ENCODE results near the gene RASL11A.
"Not testable (repeated sequence)": the region's sequence is repeated elsewhere in the genome, so short reads cannot be mapped to it uniquely, and the experiment has no call there.

RASL11A gene

GRCh38 chr13:27269114-27269665, 1.4 kb upstream of the RASL11A start:
- no peak for DNase-seq

DNA sequence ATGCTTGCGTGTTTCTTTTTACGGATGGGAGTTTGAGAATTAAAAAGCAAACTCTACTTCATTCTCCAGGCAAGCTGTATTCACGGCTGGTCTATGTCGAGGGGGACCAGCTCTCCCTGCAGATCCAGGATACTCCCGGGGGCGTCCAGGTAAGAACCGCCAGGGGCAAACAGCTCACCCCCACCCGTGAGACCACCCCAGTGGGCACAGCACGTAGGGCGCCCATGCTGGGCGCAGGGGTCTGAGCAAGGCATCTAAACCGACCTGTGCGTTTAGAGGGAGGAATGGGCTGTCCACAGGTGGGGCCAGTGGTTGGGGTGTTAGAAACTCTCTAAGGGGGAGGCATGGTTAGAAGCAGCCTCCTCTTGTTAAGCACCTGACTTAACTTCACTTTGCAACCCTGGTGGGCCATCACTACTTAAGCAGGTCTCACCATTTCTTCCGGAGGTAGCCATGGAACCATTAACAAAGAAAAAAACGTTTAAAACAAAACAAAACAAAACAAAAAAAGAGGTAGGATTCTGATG, 1.0 kb downstream of the RASL11A start:
- no peak for DNase-seq

- DNase-seq: no peak
Measured at GRCh38 chr13:27273658-27274425, 3.2 kb downstream of the RASL11A start.

- DNase-seq: no peak
Measured at GRCh38 chr13:27274631-27275030, 4.0 kb downstream of the RASL11A start.

- no peak for DNase-seq
Measured at GRCh38 chr13:27276188-27276587, 5.6 kb downstream of the RASL11A start.

DNA sequence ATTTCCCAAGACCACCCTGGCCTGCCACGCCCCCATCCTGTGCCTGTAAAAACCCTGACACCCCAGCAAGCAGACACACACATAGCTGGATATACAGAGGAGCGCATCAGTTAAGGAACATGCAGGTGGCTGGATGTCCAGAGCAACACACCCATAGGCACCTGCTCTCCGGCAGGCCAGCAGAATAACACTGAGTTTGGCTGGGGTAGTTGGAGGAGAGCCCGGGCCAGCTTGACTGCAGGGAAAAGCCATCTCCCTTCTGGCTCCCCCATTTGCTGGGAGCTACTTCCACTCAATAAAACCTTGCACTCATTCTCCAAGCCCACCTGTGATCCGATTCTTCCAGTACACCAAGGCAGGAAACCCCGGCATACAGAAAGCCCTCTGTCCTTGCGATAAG, 8.9 kb downstream of the RASL11A start:
- no peak for DNase-seq

DNA sequence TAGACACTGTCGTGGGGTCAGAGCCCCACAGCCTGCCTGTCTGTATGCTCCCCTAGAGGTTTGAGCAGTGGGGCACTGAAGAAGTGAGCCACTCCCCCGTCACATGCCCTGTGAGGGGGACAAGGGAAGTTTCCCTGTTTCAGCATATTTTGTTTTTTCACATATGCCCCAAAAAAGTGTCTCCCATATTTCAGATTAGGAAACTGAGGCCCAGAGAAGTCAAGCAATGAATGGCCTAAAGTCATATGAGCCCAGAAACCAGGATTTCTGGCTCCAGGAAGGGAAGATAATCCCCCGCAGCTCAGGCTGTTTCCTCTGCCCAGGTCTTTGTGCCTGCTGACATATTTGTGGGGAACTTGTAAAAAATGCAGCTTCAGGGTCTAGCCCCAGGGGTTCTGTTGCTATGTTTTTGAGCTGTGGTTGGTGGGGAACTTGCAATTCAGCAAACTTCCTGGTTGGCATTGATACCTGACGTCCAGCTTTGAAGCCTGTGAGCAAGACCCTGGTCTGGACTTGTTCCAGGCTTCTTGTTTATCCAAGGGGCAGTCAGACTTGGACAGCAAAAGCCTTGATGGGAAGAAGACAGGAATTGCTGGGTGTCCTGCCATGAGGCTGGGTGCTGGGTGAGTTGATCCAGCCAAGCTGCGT, 9.5 kb downstream of the RASL11A start:
- DNase-seq: no peak

DNA sequence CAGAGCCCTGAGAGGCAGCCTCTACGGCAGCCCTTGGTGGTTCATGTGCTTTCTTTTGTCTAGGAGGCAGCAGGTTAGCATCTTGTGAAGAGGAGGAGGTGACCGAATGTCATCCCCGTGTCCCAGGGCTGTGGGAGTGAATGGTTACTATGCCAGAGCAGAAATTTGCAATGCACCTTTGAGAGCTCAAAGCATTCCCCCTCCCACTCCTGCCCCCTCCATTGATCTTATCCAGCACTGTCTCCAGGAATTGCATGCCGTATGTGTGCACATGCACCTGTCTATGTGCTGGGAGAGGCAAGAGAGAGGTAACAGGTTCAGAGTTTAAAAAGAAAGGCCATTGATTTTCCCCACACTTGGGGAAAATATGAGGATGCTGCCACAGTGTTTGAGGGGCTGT, 10.2 kb downstream of the RASL11A start:
- DNase-seq: no peak

DNA sequence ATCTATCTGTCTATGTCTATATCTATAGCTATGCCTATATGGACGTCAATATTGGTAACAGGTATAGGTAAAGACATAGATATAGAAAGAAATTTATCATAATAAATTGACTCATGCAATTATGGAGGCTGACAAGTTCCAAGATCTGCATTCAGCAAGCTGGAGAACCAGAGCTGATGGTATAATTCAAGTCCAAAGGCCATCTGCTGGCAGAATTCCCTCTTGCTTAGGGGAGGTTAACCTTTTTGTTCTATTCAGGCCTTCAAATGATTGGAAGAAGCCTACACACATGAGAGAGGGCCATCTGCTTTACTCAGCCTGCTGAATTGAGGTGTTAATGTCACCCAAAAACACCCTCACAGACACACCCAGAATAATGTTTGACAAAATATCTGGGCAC, 10.8 kb downstream of the RASL11A start:
- no peak for DNase-seq

- DNase-seq: no peak
Measured at GRCh38 chr13:27283906-27284493, 13.4 kb downstream of the RASL11A start.

DNA sequence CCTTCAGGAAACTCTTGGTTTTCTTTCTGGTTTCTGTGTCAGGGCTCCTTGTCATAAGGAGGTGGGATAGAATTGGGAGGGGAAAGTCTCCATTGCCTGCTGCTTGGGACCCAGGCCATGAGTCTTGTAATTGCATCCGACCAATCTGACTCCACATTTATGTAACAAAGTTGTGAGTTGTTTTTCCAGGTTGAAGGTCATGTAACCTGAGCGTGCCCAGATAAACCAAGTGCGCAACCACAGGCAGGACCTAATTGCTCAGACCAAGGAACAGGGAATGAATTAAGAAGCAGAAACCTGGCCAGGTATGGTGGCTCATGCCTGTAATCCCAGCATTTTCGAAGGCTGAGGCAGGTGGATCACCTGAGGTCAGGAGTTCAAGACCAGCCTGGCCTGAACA, 17.8 kb downstream of the RASL11A start:
- DNase-seq: no peak

DNA sequence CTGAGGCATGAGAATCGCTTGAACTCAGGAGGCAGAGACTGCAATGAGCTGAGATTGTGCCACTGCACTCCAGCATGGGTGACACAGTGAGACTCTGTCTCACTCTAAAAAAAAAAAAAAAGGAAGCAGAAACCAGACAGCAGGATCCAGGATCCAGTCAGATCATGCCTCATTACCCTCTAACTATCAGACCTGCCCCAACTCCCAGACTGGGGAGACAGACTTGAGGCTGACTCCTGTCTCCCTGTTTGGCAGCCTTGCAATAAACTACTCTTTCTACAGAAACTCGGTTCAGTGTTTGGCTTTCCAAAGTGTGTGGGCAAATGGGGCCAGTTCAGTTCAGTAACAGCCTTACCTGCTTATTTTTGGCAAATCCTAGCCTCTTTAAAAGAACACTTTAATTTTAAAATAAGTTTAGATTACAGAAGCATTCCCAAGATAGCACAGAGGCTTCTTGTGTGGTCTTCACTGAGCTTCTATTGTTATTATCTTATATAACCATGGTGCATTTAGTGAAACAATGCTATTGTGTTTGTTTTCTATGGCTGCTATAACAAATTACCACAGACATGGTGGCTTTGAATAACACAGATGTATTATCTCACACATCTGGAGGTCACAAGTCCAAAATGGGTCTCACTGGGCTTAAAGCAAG, 18.5 kb downstream of the RASL11A start:
- no peak for DNase-seq

- no peak for DNase-seq
Measured at GRCh38 chr13:27290715-27291114, 20.1 kb downstream of the RASL11A start.

GRCh38 chr13:27291967-27292366, 21.3 kb downstream of the RASL11A start:
- DNase-seq: not testable (repeated sequence)

- DNase-seq: no peak
Measured at GRCh38 chr13:27293076-27293691, 22.6 kb downstream of the RASL11A start.

DNA sequence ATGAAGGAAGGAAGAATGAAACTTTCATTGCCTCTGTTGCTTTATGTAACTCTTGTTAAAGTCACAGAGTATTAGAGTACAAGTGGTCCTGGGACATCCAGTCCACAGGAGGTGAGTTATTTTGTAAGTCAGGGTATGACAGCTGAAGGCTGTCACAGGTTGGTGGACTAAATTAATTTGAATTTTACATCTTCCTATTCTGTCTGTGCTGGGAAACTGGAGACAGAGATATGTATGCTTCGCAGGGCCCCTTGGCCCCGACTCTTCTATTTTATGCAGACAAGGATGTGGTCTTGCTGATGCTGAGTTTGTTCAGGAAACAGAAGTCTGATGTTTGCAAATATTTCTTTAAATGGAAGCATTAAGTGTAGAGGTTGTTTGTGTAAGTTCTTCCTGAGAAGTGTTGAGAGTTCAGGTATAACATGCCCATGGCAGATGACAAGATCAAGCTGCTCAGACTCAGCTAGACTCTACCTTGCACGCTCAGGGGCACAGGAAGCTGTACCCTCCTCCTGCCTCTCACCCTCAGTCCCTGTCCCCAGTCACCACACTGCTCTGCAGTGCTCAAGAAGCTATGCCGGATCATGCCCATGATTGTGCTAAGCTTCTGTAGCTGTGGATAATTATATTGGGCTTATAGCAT, 23.4 kb downstream of the RASL11A start:
- peak in 1 of 4 experiments; percentile 11 for DNase-seq

DNA sequence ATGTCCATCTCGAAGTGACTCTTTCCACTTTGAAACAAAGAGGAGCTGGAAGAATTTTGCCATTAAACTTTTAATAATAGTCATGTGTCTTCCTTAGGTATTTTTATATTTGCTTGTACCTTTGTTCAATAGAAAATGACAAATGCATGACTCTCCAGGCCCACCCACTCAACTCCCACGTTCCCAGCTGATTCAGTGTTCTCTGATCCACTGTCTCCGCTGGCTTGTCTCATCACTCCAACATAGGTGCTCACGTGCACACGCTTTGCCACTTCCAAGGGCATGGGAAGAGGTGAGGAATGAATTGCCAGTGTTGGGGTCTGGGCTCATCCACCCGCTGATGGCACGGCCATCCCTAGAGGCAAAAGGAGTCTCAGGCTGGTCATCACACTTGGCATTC, 24.5 kb downstream of the RASL11A start:
- DNase-seq: no peak

GRCh38 chr13:27295660-27296059, 25.0 kb downstream of the RASL11A start:
- DNase-seq: no peak

GRCh38 chr13:27296496-27296895, 25.9 kb downstream of the RASL11A start:
- DNase-seq: no peak

GRCh38 chr13:27298849-27299248, 28.2 kb downstream of the RASL11A start:
- DNase-seq: no peak

DNA sequence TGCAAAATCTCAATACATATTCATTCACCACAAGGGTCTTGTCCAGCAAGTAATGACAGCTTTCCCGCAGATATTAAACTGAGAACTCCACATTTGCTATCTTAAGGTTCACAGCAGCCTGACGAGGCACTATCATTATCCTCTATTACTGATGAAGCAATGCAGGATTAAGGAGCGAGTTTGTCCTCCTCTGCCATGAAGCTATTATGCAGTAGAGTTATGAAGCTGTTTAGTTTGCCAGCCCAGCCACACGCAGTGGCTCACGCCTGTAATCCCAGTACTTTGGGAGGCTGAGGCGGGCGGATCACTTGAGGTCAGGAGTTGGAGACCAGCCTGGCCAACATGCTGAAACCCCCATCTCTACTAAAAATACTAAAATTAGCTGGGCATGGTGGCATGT, 29.8 kb downstream of the RASL11A start:
- DNase-seq: not testable (repeated sequence)

GRCh38 chr13:27300941-27301586, 30.4 kb downstream of the RASL11A start:
- DNase-seq: no peak
